ENCODE results near the gene OPCML.

The OPCML gene

GRCh38 chr11:132771746-132772145 is 760.6 kb downstream of the OPCML start:
- no peak for DNase-seq (ENCODE audit: low read depth)
- H3K4me3 ChIP-seq (ENCODE audit: low read length): no peak overlapping the region
- no peak for TF ChIP-seq CTCF (IDR thresholded peaks at IDR 0.05; ENCODE audit: insufficient read depth, low read depth, low read length, missing control alignments)

GRCh38 chr11:132770829-132771530 is 761.3 kb downstream of the OPCML start:
- no peak for DNase-seq (ENCODE audit: low read depth)
- TF ChIP-seq CTCF (IDR thresholded peaks at IDR 0.05; ENCODE audit: insufficient read depth, low read depth, low read length, missing control alignments): no peak
- no peak overlapping the region for H3K4me3 ChIP-seq (ENCODE audit: low read length)

GRCh38 chr11:132763503-132763902 is 768.8 kb downstream of the OPCML start:
- no peak for TF ChIP-seq CTCF (IDR thresholded peaks at IDR 0.05; ENCODE audit: insufficient read depth, low read depth, low read length, missing control alignments)
- DNase-seq (ENCODE audit: low read depth): no peak
- no peak overlapping the region for H3K4me3 ChIP-seq (ENCODE audit: low read length)

GRCh38 chr11:132755934-132756333 is 776.4 kb downstream of the OPCML start:
- DNase-seq (ENCODE audit: low read depth): no peak
- H3K4me3 ChIP-seq (ENCODE audit: low read length): no peak overlapping the region
- no peak for TF ChIP-seq CTCF (IDR thresholded peaks at IDR 0.05; ENCODE audit: insufficient read depth, low read depth, low read length, missing control alignments)

GRCh38 chr11:132751516-132752250 is 780.6 kb downstream of the OPCML start:
- TF ChIP-seq CTCF (IDR thresholded peaks at IDR 0.05; ENCODE audit: insufficient read depth, low read depth, low read length, missing control alignments): no peak
- no peak overlapping the region for H3K4me3 ChIP-seq (ENCODE audit: low read length)
- DNase-seq (ENCODE audit: low read depth): no peak

- DNase-seq (ENCODE audit: low read depth): no peak
- no peak overlapping the region for H3K4me3 ChIP-seq (ENCODE audit: low read length)
- TF ChIP-seq CTCF (IDR thresholded peaks at IDR 0.05; ENCODE audit: insufficient read depth, low read depth, low read length, missing control alignments): no peak
Measured at GRCh38 chr11:132746305-132746704, 786.0 kb downstream of the OPCML start.

Data from epithelial cell of esophagus (primary cell).